IMR-90 (cell line): ENCODE results near the gene SCARF2.

ENCODE experiments used
- MAZ ChIP-seq: IDR thresholded peaks from 2 replicates; pipeline ENCODE4 v1.6.1; 2012; ENCODE audit warnings: low read depth, mild to moderate bottlenecking, low read length, improper control_type of control experiment, moderate library complexity, borderline replicate concordance
- POLR2A ChIP-seq: IDR thresholded peaks from 2 replicates; pipeline ENCODE4 v1.6.1; 2012; ENCODE audit warnings: mild to moderate bottlenecking, low read depth, low read length

GRCh38 chr22:20423906-20424551, 13.6 kb downstream of the SCARF2 start:
- no peak for TF ChIP-seq MAZ
- no peak for TF ChIP-seq POLR2A
